HG03095 (cell line): ENCODE results near the gene ERICH6.

Experiments used
- ATAC-seq: cut with Tn5 transposase; IDR thresholded peaks from one replicate; pipeline ENCODE4 v1.9.1; 2021; ENCODE audit warnings: moderate library complexity; ENCODE audit not compliant: unreplicated experiment

The ERICH6 gene

GRCh38 chr3:150703756-150704344 is at the start of gene ERICH6:
Gene ERICH6, minus strand, starts transcription at chr3:150703920. Its CDS starts 22 bp downstream, at chr3:150703898.
- peak; percentile 99 for ATAC-seq

- ATAC-seq: no peak
These were observed 48.1 kb upstream of the ERICH6 start for GRCh38 chr3:150751781-150752263.

GRCh38 chr3:150749255-150749654 is 45.5 kb upstream of the ERICH6 start:
- ATAC-seq: no peak

- ATAC-seq: no peak
These were observed 44.9 kb upstream of the ERICH6 start for GRCh38 chr3:150748684-150749047.

GRCh38 chr3:150747886-150748683 is 44.4 kb upstream of the ERICH6 start:
- no peak for ATAC-seq

GRCh38 chr3:150746791-150747590 is 43.3 kb upstream of the ERICH6 start:
- no peak for ATAC-seq

- no peak for ATAC-seq
These were observed 42.1 kb upstream of the ERICH6 start for GRCh38 chr3:150745832-150746231.

- ATAC-seq: no peak
These were observed 41.1 kb upstream of the ERICH6 start for GRCh38 chr3:150744919-150745211.

- ATAC-seq: no peak
These were observed 40.6 kb upstream of the ERICH6 start for GRCh38 chr3:150744041-150744918.

GRCh38 chr3:150743508-150743907 is 39.8 kb upstream of the ERICH6 start:
- ATAC-seq: no peak

GRCh38 chr3:150742679-150743078 is 39.0 kb upstream of the ERICH6 start:
- no peak for ATAC-seq

- no peak for ATAC-seq
These were observed 38.4 kb upstream of the ERICH6 start for GRCh38 chr3:150742141-150742523.

- no peak for ATAC-seq
These were observed 37.9 kb upstream of the ERICH6 start for GRCh38 chr3:150741497-150742140.

- ATAC-seq: no peak
These were observed 37.2 kb upstream of the ERICH6 start for GRCh38 chr3:150740733-150741496.

- ATAC-seq: no peak
These were observed 36.3 kb upstream of the ERICH6 start for GRCh38 chr3:150739877-150740645.

- no peak for ATAC-seq
These were observed 35.6 kb upstream of the ERICH6 start for GRCh38 chr3:150739200-150739863.

GRCh38 chr3:150738688-150739087 is 35.0 kb upstream of the ERICH6 start:
- no peak for ATAC-seq
